Astrocyte of the hippocampus (primary cell): ENCODE data around the gene UBE2L6.
"Not testable (repeated sequence)": the region's sequence is repeated elsewhere in the genome, so short reads cannot be mapped to it uniquely, and the experiment has no call there.

Experiments
- DNase-seq: peaks from one replicate; pipeline ENCODE4 v3.0.0; 2011; ENCODE audit warnings: low read depth, low spot score

Gene UBE2L6

DNA sequence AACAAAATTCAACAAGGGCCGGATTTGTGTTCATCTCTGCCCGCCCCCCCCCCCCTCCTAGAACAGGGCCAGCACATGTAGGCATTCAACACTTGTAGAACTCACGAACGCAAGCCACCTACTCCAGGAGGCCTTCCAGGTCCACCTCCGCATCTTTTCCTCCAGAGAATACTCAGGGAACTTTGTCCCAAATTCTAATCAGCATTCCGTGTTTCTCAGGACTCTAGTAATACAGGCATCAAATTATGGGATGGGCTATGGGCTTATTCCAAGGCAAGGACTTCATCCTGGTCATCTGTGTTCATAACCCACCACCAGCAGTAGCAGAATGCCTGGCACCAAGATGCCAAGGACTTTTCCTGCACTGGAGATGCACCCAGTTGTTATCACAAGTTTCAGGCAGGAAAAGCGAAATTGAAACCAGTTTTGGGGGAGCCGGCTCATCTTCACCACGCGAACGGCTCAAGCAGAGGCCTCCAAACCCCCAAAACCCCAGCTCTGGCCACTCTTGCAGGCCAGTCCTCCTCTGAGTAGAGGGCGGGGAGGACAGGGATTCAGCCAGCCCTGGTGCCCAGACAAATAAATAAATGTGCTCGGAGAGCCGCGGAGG is 462 bp downstream of the UBE2L6 start:
- DNase-seq, result no peak

DNA sequence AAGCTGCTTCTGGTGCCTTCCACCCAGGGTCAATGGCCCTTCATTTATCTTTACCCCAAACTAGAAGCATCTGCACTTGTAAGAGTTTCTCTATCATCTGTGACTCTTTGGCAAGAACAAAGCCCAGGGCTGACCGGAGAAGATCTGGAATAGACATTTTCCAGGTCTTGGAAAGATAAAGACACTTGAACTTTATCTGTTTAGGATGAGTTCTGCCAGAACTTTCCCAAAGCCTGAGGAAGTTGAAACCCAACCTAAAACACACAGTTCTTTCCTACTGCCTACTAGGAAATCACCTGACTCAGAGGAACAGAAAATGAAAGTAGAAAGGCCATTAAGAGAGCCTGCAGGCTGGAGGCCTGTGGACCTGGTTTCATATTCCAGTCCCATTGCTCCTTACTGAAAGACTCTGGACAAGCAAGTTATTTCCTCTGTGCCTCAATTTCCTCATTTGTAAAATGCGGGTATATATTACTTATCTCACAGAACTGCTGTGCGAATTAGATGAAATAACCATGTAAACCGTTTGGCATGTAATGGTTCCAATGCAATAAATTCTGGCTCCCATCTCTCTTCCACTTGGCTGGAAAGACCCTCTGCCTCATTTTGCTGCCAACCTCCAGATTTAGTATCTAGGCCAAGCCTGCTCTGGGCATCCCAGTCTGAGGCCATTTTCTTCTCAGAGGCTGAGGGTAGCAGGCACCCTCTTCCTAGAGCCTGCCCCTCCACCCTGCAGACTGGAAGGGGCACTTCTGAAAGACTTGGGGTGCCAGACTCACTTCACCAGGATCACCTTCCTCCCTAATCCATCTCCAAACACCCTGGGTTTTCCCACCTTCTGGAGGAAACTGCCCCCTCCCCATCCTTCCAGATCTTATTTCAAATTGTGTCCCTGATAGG is 1.2 kb downstream of the UBE2L6 start:
- peak; percentile 39 for DNase-seq

DNA sequence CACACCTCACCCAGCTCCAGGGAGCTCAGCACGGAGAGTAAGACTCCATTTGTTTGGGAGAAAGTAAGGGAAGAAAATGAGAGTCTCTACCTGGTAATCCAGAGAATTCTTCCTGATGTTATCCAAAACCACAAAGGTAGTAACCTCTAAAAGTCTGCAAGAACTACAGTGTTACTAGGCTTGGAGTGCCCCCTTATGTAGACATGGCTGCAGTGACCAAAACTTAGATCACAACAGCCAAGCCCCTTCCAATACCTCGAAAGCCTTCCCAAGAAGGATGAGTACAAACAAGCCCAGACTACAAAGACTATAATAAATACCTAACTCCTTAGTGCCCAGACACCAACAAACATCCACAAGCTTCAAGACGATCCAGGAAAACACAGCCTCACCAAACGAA is 4.9 kb downstream of the UBE2L6 start:
- DNase-seq, result no peak

DNA sequence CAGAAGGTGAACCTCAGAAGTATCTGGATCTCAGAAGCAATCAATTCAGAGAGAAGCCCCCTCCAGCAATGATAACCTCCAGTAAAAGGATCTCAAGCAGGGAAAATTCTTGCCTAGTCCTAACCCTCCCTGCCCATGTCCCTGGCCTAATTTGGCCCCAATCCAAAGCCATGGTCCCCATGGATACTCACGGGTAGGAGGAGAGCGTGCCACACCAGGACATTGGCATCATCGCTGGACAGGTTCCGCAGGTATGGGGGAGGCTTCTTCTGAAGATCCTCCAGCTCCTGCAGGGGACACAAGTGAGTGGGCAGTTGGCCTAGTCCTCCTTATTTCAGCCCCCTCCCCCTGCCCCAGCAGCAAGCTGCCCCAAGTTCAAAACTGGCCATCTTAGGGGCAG is 7.3 kb downstream of the UBE2L6 start:
- DNase-seq, result no peak

DNA sequence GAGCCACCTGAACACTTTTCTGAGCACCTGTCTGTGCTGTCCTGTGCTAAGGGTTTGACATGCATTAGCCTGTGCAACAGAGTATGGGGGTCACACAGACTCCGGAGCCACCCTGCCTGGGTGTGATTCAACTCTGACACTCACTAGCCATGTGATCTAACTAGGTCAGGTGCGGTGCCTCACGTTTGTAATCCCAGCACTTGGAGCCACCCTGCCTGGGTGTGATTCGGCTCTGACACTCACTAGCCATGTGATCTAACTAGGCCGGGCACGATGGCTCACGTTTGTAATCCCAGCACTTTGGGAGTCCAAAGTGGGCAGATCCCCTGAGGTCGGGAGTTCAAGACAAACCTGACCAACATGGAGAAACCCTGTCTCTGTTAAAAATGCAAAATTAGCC is 11.4 kb downstream of the UBE2L6 start:
- DNase-seq, result no peak

DNA sequence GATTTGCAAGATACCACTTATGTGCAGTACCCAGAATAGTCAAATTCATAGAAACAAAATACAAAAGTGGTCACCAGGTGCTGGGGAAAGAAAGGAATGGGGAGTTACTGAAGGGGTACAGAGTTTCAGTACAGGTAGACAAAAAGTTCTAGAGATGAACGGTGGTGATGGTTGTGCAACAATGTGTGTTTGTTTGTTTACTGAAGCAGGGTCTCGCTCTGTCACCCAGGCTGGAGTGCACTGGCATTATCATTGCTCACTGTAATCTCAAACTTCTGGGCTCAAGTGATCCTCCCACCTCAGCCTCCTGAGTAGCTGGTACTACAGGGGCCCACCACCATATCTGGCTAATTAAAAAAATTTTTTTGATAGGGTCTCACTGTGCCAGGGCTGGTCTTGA is 12.1 kb downstream of the UBE2L6 start:
- no peak for DNase-seq

DNA sequence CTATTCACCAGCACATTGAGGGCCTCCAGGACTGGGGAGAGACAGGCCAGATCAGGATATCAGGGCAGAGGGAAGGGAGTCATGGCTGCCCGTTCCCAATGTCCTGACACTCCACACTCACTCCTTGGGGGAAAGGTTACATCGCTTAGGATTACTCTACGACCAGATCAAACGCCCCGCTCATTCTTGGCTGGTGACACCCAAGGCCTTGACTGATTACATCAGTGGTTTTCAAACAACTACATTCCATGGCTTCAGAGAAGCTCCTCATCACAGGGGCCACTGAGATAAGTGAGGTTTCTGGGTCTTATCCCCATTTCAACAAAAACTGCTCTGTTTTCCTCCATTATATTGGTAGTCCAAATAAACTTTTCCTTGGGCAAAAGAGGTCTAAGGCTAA is 15.0 kb downstream of the UBE2L6 start:
- DNase-seq, result no peak

DNA sequence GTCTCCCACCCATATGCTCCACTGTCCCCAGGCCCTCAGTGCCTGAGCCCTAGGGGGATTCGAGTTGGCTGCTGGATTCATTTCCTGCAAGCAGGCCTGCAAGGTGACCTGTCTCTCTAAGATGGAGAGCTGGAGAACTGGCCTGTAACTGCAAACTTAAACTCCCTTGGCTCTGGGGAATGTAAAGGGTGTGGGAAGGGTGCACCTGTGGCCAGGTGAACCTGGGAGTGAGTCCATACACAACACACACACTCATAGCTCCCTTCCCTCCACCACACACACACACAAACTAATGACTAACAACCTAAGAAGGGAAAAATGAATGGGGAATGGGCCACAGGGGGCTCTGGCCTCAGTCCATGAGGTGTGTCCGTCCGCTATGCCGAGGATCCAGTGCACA is 15.5 kb downstream of the UBE2L6 start:
- DNase-seq, result no peak

DNA sequence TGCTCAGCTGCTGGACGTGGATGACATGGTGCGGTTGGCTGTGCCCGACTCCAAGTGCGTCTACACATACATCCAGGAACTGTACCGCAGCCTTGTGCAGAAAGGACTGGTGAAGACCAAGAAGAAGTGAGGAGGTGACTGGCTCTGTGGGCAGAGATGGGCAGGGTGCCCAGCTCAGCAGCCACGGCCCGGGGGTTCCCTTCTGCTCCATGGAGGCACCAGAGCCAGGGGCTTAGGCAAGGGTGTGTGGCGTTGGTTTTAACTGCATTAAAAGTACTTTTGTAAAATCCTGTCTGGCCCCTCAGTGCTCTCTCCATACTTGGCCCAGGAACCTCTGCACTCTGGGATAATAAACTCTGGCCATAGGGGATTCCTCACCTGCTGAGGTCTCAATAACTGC is 17.5 kb downstream of the UBE2L6 start:
- DNase-seq, result no peak

DNA sequence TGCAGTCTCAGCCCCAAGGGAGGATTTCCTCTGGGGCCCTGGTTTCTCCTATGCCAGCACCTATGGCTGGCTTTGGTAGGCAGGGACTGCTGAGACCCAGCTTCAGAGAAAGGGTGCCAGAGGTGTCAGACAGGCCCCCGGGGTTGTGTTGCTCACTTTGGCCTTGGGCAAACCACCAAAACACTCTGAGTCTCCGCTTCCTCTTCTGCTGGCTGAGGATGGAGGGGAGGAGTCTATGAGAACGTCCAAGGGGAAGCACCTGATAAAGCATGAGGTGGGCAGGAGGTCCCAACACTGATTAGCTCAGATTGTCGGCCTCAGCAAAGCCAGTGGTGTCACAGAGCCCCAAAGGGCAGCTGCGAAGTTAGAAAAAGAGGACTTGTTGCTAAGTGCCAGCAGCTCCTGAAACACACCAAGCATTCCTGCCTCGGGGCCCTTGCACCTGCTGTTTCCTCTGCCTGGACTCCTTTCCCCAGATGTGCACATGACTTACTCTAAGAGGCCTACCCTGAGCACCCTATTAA is 19.6 kb downstream of the UBE2L6 start:
- DNase-seq, result no peak

DNA sequence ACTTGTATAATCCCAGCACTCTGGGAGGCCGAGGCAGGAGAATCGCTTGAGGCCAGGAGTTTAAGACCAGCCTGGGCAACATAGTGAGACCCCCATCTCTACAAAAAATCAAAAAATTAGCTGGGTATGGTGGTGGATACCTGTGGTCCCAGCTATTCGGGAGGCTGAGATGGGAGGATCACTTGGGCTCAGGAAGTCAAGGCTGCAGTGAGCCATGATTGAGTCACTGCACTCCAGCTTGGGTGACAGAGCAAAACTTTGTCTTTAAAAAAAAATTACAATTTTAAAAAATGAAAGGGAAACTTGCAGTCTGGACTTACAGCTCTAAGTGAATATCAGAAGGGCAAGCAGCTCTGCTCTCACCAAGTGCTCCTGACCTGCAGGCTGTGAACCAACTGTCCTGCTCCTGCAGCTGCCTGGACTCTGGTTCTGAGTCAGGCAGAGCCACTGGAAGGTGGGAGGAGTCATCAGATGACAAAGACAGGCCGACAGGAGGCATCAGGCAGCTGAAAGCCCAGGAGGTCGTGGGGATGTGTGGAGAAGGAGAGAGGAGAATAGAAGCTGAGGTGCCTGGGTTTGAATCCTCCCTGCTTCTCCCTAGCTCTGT is 20.5 kb downstream of the UBE2L6 start:
- DNase-seq, result peak; percentile 31

DNA sequence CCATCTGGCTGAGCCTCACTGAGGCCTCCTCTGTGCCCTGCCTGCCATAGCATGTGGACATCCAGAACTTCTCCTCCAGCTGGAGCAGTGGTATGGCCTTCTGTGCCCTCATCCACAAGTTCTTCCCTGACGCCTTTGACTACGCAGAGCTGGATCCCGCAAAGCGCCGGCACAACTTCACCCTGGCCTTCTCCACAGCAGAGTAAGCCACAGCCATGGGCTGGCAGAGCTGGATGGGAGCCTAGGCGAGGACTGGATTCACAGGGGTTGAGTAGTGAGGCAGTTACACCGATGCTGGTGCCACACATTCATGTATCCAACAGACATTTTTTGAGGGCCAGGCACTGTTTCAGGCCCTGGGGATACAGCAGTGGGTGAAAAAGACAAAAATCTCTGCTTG is 21.0 kb downstream of the UBE2L6 start:
- DNase-seq, result no peak

DNA sequence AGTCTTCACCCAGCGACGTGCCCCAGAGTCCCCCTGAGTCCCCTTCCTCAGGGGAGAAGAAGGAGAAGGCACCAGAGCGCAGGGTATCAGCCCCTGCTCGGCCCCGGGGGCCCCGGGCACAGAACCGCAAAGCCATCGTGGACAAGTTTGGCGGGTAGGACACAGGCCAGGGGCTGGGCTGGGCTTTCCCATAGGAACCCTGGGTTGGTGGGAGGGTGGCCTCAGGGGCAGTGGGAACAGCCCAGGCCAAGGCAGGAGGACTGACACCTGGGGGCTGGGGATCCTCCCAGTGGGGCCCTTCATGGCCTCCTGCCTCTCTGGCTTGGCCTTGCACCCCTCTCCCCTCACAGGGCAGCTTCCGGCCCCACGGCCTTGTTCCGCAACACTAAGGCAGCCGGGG is 21.6 kb downstream of the UBE2L6 start:
- no peak for DNase-seq

DNA sequence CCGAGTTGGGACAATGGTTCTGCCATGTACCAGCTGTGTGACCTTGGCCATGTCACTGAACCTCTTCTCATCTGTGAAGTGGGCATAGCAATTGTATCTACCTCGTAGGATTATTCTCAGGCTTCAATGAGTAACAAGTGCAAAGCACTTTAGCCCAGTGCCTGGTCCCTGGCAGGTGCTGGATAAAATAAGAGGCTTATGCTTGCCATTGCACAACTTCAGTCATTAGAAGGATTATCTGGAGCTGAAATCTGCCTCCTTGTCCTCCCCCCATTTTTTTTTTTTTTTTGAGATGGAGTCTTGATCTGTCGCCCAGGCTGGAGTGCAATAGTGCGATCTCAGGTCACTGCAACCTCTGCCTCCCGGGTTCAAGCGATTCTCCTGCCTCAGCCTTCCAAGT is 22.9 kb downstream of the UBE2L6 start:
- DNase-seq, result no peak

DNA sequence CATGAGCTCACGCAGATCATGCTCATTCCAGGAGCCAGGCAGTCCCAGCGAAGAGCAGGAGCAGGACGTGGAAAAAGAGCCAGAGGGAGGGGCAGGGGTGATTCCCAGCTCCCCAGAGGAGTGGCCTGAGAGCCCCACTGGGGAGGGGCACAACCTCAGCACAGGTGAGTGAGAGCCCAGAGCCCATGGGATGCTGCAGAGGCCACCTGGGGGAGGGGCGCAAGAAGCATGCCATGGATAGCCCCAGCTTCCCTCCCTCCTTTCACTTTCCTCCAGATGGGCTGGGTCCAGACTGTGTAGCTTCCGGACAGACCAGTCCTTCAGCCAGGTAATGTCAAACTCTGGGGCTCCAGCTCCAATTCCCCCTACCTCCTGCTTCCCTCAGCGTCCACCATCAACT is 23.9 kb downstream of the UBE2L6 start:
- no peak for DNase-seq

DNA sequence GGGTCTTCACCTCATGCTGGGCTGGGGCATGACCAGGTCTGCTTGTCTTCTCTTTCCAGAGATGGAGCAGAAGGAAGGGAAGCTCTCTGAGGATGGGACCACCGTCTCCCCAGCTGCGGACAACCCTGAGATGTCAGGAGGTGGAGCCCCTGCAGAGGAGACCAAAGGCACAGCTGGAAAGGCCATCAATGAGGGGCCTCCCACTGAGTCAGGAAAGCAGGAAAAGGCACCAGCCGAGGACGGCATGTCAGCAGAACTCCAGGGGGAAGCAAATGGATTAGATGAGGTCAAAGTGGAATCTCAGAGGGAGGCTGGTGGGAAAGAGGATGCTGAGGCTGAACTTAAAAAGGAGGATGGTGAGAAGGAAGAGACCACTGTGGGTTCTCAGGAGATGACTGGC is 24.9 kb downstream of the UBE2L6 start:
- DNase-seq, result no peak

DNA sequence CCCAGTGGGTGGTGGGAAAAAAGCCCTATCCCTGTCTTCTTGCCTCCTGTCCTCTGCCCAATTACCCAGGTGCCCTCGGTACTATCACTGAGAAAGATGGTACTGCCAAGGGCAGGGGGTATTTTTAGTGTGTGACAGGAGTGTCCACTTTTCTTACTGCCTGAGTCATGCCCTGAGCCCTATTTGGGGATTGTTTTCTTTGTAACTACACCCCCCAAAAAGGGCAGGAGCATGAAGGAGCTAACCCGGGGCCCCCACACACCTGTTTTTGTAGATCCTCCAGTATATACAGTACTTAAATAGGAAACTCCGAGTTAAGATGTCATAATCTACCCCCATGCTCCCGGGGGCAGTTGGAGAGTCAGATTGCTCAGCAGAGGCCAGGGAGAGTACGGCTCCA is 26.3 kb downstream of the UBE2L6 start:
- no peak for DNase-seq

DNA sequence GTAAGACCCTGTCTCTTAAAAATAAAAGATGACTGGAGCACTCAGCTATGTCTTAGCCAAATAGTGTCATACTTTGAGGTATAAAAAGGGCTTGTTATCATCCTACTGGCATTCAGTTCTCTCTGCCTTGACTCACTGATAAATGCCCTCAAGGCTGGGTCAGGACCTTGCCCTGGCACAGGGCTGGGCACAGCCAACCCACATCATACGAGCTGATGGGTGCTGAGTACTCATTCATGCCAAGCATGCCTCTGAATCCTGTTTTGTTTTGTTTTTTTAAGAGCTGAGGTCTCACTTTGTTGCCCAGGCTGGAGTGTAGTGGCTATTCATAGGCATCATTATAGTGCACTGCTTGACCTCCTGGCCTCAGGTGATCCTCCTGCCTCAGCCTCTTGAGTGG is 28.1 kb downstream of the UBE2L6 start:
- no peak for DNase-seq

DNA sequence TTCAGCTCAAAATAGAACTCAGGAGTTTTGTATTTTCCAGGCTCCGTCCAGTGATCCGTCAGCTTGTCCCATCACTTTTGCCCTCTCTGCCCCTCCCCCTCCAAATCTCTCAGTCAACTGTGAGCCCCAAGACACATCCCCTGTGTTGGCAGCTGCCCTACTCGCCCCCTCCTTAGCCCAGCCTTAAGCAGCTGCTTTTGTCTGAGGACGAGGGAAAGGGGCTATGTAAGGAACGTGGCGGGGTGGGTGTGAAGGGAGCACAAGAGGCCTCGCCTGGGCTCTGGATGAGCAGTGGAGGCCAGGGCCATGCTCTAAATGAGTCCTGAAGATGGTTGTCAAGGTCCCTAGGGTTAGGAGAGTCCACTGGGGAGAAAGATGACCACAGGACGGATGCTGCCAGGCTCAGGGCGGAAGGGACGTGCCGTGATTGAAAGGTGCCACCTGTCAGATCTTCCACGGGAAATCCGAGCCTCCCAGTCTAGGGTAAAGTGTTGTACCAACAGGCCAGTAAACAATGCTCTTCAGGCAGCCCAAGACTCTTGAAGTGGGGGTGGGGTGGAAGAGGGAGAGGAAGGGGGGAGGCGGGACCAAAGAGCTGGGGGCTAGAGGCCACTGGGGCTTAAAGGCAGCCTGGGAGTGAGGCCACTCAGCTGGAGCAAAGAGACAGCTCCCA is 30.4 kb downstream of the UBE2L6 start, which contains the start of gene SMTNL1:
Gene SMTNL1, plus strand, starts transcription at position 649 of the 673 bp plus-strand sequence. CDS start 5,048 bp downstream, outside the sequence.
- DNase-seq, result no peak

DNA sequence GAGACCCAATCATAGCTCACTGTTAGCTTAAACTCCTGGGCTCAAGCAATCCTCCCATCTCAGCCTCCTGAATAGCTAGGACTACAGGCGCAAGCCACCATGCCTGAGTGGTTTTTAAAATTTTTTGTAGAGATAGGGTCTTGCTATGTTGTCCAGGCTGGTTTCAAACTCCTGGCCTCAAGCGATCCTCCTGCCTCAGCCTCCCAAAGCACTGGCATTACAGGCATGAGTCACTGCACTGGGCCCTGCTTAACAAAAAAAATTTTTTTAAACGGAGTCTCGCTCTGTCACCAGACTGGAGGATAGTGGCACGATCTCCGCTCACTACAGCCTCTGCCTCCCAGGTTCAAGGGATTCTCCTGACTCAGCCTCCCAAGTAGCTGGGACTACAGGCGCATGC is 33.0 kb downstream of the UBE2L6 start:
- not testable (repeated sequence) for DNase-seq

DNA sequence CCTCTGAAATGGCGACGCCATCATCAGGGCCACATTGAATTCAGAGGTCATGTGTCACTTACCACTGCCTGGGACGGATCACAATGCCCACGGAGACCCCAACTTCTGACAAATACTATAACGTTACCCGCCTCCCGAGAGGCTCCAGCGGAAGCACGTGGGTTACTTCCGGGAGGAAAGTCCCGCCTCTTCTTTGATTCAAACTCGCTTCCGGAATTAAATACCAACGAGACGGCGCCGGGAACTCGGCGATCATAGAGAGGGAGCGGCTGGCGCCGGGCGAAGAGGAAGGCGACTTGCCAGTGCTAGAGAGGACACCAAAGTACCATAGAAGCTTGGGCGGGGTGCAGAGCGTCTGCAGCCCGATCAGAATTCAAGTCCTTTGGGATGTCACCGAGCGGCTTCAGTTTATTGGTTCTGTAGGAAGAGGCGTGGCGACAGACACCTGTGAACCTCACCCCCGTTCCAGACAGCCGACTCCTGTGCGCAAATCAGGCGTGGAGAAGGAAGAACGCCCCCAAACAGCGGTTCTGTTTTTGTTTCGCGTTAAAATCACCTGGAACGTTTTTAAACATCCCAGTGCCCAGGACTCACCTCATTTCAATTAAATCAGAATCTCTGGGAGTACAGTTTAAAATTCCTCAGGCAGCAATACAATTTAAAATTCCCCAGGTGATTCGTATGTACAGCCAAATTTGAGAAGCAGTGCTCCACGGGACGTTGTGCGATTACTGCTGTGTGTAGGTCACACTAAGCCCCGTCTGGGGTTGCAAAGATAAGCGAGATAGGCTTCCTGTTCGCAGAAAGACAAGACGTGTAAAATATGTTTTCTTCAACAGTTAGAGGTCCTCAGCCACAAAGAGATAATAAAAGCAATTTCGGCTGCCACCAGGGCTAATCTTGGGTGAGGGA is 36.6 kb downstream of the UBE2L6 start, which contains the start of gene TIMM10:
Gene TIMM10, minus strand, starts transcription at position 159 of the 912 bp plus-strand sequence. CDS start 565 bp downstream, outside the sequence.
- DNase-seq, result peak; percentile 98
